OCI-LY7 (cell line): ENCODE data around the gene ADARB2. TPM values are rescaled to one million over a fixed set of nuclear protein-coding genes. Genes with fewer than 3 reads are reported as not detected.

Experiments used
- BruUV-seq: library from RNA; stranded (reverse); fragments of 400-500 nt; replicated peaks from 2 replicates; lab custom pipeline; 2021; lab: Mats Ljungman, UMichigan
- CTCF ChIA-PET: fragments of 300-600 bp; sonication (Branson Sonifier 250); formaldehyde crosslinking; loops from one replicate; lab custom pipeline; 2022; ENCODE audit warnings: antibody characterized with exemption; ENCODE audit not compliant: unreplicated experiment; lab: Charles Lee
- POLR2A ChIA-PET: fragments of 300-600 bp; sonication (Branson Sonifier 250); formaldehyde crosslinking; loops from one replicate; lab custom pipeline; 2022; ENCODE audit warnings: antibody characterized with exemption; lab: Charles Lee
- DNase-seq: peaks from one replicate; pipeline ENCODE4 v3.0.0-alpha.2; 2015; ENCODE audit warnings: low spot score
- H2AFZ ChIP-seq: fragments of 200-600 bp; sonication (generic), shearing (Covaris generic); 2 replicates; pipeline ENCODE4 v1.6.1; 2014; ENCODE audit warnings: mild to moderate bottlenecking, antibody characterized with exemption, low read length, moderate library complexity
- H3K27ac ChIP-seq: fragments of 200-600 bp; sonication (generic); 2 replicates; pipeline ENCODE4 v1.5.1; 2014; ENCODE audit warnings: mixed run types, low read depth, mild to moderate bottlenecking, moderate library complexity, low read length, inconsistent platforms; ENCODE audit not compliant: poor library complexity, severe bottlenecking
- H3K36me3 ChIP-seq: fragments of 200-600 bp; sonication (generic); 2 replicates; pipeline ENCODE4 v1.6.1; 2014; ENCODE audit warnings: mild to moderate bottlenecking, antibody characterized with exemption, low read length, moderate library complexity, mixed read lengths; ENCODE audit not compliant: insufficient read depth
- H3K4me1 ChIP-seq: fragments of 200-600 bp; sonication (generic); 2 replicates; pipeline ENCODE4 v1.5.1; 2014; ENCODE audit warnings: mild to moderate bottlenecking, low read length; ENCODE audit not compliant: insufficient read depth, poor library complexity, severe bottlenecking
- H3K4me2 ChIP-seq: fragments of 200-600 bp; sonication (generic); 2 replicates; pipeline ENCODE4 v1.6.1; 2014; ENCODE audit warnings: mild to moderate bottlenecking, low read length
- H3K4me3 ChIP-seq: fragments of 200-600 bp; sonication (generic); 2 replicates; pipeline ENCODE4 v1.5.1; 2014; ENCODE audit warnings: mild to moderate bottlenecking, low read depth, low read length; ENCODE audit not compliant: poor library complexity, severe bottlenecking
- H3K79me2 ChIP-seq: fragments of 200-600 bp; sonication (generic); 2 replicates; pipeline ENCODE4 v1.6.1; 2016; ENCODE audit warnings: low read depth, mild to moderate bottlenecking, low read length, moderate library complexity, mixed read lengths; ENCODE audit not compliant: insufficient read depth
- H3K9me2 ChIP-seq: fragments of 200-600 bp; sonication (generic); 2 replicates; pipeline ENCODE4 v1.6.1; 2016; ENCODE audit warnings: mild to moderate bottlenecking, low read length, mixed read lengths; ENCODE audit not compliant: insufficient read depth
- H3K9me3 ChIP-seq: fragments of 200-600 bp; sonication (generic); 2 replicates; pipeline ENCODE4 v1.6.1; 2014; ENCODE audit warnings: mild to moderate bottlenecking, mixed run types, low read length, mixed read lengths
- H4K20me1 ChIP-seq: fragments of 200-600 bp; sonication (generic); 2 replicates; pipeline ENCODE4 v1.6.1; 2014; ENCODE audit warnings: mild to moderate bottlenecking, antibody characterized with exemption, low read length, moderate library complexity, mixed read lengths; ENCODE audit not compliant: insufficient read depth
- EZH2phosphoT487 ChIP-seq: fragments of 200-600 bp; sonication (generic); IDR thresholded peaks from 2 replicates; pipeline ENCODE4 v1.6.1; 2018; ENCODE audit warnings: low read depth, borderline replicate concordance, mild to moderate bottlenecking, mixed run types, antibody characterized with exemption, low read length, moderate library complexity, mixed read lengths
- intact Hi-C: fragments of 100-400 bp; cut with micrococcal nuclease; formaldehyde crosslinking; loops from one replicate; pipeline ENCODE4 v1.10.0; 2022; ENCODE audit not compliant: unreplicated experiment
- total RNA-seq, 2 experiments: library from RNA; depleted of rRNA in 1 of 2; stranded (reverse); fragments of >200 nt in 1 of 2; shearing (Covaris generic) in 1 of 2; gene quantifications; 2 replicates each; pipeline ENCODE4 v1.2.3, GENCODE V29; 2014 to 2022
- TF ChIP-seq, protein P1 (sequence below): fragments of 200-600 bp; sonication (generic); conservative IDR thresholded peaks from 2 replicates; pipeline ENCODE4 v1.5.1; 2014; ENCODE audit warnings: mild to moderate bottlenecking, antibody characterized with exemption, low read length, moderate library complexity, mixed read lengths

Gene ADARB2
- total RNA-seq, 2 experiments from 2014 or later, result 0.03 TPM; not detected in 1

DNA sequence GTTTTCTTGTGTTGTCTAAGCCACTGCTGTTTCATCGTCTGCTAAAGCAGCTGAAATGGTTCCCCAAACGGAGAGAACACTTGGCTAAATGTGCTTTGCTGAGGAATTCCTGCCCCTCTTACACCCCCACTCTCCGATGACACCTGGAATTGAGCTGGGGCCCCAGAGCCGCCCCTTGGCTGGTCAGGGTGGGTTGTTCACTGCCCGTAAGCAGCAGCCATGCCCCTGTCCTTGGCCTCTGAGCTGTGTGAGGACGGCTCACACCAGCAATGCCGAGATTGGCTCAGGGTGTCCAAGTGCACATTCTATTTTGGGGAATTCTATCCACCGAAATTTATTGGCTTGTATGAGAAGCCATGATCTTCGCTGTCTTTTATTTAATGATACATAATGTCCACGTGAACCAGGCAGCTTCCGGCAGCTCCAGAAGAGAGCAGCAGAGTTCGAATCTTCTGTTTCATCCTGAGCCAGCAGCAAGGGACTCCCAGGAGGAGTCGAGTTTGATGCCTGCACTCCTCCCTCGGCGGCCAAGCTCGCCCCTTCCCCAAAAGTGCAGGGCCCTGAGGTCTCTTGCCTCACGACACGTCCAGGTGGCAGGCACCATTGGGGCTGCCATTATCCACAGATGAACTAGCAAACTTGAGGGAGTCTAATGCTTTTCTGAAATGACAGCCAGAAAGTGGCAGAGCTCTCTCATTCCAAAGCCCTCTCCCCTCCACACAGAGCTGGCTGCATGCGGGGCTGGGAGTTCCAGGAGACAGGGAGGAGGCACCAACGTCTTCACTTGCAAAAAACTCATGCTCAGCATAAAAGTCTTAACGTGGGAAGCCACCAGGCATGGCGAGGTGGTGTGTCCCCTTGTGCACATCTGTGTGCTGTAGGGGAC, 567.1 kb downstream of the ADARB2 start:
- intact Hi-C loops, result no loop called here
- Histone ChIP-seq H3K4me3 (no peak overlapping the region), H3K36me3 (no peaks in the 10 kb centered on the region), H3K9me3 (no peaks in the 10 kb centered on the region), H2AFZ (no peak overlapping the region), H3K27ac (no peak overlapping the region), H3K4me1 (no peaks in the 10 kb centered on the region), H3K4me2 (no peak overlapping the region), H3K9me2 (no peaks in the 10 kb centered on the region), H4K20me1 (no peaks in the 10 kb centered on the region), H3K79me2 (no peaks in the 10 kb centered on the region)
- ChIA-PET POLR2A (no interaction called here), CTCF (no interaction called here)
- no peak for DNase-seq
- BruUV-seq, result no TSS peak
- TF ChIP-seq, protein P1, sequence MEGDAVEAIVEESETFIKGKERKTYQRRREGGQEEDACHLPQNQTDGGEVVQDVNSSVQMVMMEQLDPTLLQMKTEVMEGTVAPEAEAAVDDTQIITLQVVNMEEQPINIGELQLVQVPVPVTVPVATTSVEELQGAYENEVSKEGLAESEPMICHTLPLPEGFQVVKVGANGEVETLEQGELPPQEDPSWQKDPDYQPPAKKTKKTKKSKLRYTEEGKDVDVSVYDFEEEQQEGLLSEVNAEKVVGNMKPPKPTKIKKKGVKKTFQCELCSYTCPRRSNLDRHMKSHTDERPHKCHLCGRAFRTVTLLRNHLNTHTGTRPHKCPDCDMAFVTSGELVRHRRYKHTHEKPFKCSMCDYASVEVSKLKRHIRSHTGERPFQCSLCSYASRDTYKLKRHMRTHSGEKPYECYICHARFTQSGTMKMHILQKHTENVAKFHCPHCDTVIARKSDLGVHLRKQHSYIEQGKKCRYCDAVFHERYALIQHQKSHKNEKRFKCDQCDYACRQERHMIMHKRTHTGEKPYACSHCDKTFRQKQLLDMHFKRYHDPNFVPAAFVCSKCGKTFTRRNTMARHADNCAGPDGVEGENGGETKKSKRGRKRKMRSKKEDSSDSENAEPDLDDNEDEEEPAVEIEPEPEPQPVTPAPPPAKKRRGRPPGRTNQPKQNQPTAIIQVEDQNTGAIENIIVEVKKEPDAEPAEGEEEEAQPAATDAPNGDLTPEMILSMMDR, result no peak
- no peak for TF ChIP-seq EZH2phosphoT487

DNA sequence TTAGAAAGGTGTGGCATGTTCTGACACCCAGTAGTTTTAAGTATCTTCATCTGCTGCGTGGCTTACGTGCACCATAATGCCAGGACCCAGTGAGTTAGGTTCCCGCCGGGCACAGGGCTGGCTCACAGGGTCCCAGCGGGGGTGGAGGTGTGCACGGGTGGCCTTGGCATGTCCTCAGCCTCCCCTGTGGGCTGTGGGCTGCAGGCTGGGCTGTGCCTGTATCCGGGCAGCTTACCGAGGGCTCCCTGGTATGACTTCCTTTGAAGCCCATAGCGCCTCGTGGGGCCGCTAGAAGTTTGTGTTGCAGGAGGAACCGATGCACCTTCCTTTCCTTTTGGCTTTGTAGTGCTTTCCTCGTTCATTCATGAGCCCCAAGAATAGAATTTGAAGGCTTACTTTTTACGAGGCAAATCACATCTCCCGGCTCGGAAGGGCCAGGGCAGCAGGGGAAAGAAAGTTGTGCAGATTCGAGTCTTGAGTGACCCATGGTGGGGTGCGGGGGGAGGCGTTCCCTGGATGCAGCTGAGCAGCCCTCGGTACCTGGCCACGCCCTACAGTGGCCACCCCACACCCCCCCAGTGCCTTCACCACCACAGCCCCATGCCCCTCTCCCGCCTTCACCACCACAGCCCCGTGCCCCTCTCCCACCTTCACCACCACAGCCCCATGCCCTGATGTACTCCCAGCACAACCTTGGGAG, 568.0 kb downstream of the ADARB2 start:
- Histone ChIP-seq H4K20me1 (no peaks in the 10 kb centered on the region), H3K4me3 (no peak overlapping the region), H3K4me1 (no peaks in the 10 kb centered on the region), H3K79me2 (no peaks in the 10 kb centered on the region), H3K36me3 (no peaks in the 10 kb centered on the region), H3K4me2 (no peak overlapping the region), H3K9me3 (no peaks in the 10 kb centered on the region), H3K9me2 (no peaks in the 10 kb centered on the region), H2AFZ (no peak overlapping the region), H3K27ac (no peak overlapping the region)
- intact Hi-C loops, result no loop called here
- no peak for TF ChIP-seq EZH2phosphoT487
- TF ChIP-seq, protein P1, result no peak
- ChIA-PET POLR2A (no interaction called here), CTCF (no interaction called here)
- no peak for DNase-seq
- BruUV-seq, result no TSS peak
